LHCN-M2 (cell line): ENCODE measurements around the gene IRF2. TPM values are rescaled to one million over a fixed set of nuclear protein-coding genes. Genes with fewer than 3 reads are reported as not detected.
A peak's percentile ranks its signal among the peaks of the same experiment; 100 is the strongest.

Experiments used
- DNase-seq: peaks from one replicate; pipeline ENCODE4 v3.0.0-alpha.2; 2012; ENCODE audit warnings: low read depth
- total RNA-seq: library from RNA; depleted of rRNA; stranded (reverse); fragments of >200 nt; gene quantifications from 2 replicates; pipeline ENCODE4 v1.2.3, GENCODE V29; 2014

Gene IRF2
- total RNA-seq, 1 experiment from 2014 or later = 16.6 TPM

GRCh38 chr4:184432127-184432922 lies 42.0 kb downstream of the IRF2 start:
- no peak for DNase-seq

- no peak for DNase-seq
Observed at GRCh38 chr4:184430163-184430562, 44.2 kb downstream of the IRF2 start.

GRCh38 chr4:184428787-184429186 lies 45.6 kb downstream of the IRF2 start:
- no peak for DNase-seq

GRCh38 chr4:184427687-184428086 lies 46.7 kb downstream of the IRF2 start:
- DNase-seq = no peak

- no peak for DNase-seq
Observed at GRCh38 chr4:184427093-184427492, 47.3 kb downstream of the IRF2 start.

- DNase-seq = no peak
Observed at GRCh38 chr4:184424993-184425758, 49.2 kb downstream of the IRF2 start.

- no peak for DNase-seq
Observed at GRCh38 chr4:184424279-184424678, 50.1 kb downstream of the IRF2 start.

GRCh38 chr4:184423003-184423686 lies 51.2 kb downstream of the IRF2 start:
- no peak for DNase-seq

GRCh38 chr4:184422378-184422777 lies 52.0 kb downstream of the IRF2 start:
- no peak for DNase-seq

GRCh38 chr4:184421533-184422155 lies 52.7 kb downstream of the IRF2 start:
- no peak for DNase-seq

- no peak for DNase-seq
Observed at GRCh38 chr4:184420881-184421416, 53.4 kb downstream of the IRF2 start.

GRCh38 chr4:184420402-184420801 lies 53.9 kb downstream of the IRF2 start:
- no peak for DNase-seq

GRCh38 chr4:184419976-184420375 lies 54.4 kb downstream of the IRF2 start:
- no peak for DNase-seq

- peak; percentile 89 for DNase-seq
Observed at GRCh38 chr4:184417802-184418511, 56.4 kb downstream of the IRF2 start.

GRCh38 chr4:184416913-184417734 lies 57.2 kb downstream of the IRF2 start:
- DNase-seq = peak; percentile 11

- DNase-seq = no peak
Observed at GRCh38 chr4:184415071-184415470, 59.3 kb downstream of the IRF2 start.

- no peak for DNase-seq
Observed at GRCh38 chr4:184413261-184414046, 60.9 kb downstream of the IRF2 start.

GRCh38 chr4:184410748-184411147 lies 63.6 kb downstream of the IRF2 start:
- DNase-seq = no peak
